T follicular helper cell (primary cell): ENCODE results near the gene CIAO2B.

Source experiments
- DNase-seq: peaks from one replicate; pipeline ENCODE4 v3.0.0-alpha.2; 2020; ENCODE audit warnings: low read depth

Gene CIAO2B

GRCh38 chr16:66886321-66886720, 47.9 kb downstream of the CIAO2B start:
- DNase-seq: no peak

- DNase-seq: no peak
Observed at GRCh38 chr16:66885491-66885890, 48.7 kb downstream of the CIAO2B start.

- DNase-seq: no peak
Observed at GRCh38 chr16:66882702-66883101, 51.5 kb downstream of the CIAO2B start.
